ENCODE data around the gene DTNB.

DTNB gene

DNA sequence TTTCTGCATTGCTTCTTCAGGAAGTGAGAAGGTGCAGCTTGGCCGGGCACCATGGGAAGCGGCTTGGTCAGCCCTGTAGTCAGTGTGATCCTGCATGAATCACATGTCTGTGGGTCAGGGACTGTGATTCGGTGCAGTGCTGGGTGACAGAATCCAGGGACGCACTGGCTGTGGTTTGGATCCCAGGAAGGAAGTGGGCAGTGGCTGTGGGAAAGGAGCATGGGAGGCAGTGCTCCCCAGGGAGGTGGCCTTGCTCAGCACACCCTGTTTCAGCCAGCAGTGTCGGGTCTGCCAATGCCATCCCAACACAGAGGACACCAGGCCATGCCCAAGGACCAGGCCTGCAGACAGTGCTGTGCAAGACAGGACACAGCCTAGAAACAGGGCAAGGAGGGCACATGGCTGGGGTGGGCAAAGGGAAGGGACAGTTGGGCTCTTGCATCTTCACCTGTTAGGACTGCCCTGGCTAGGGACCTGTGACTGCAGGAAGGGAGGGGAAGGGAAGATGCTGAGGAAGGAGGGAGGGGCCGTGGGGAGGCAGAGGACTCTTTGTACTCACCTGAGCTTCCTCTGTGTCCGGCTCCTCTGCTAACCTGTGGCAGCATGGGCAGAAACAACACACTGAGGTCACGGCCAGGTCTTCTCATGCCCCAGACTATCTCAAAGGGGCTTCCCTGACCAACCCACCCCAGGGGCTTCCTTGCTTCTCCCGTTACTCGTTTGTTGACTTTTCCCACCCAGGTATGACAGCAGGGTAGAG is 294.5 kb downstream of the DTNB start:
- no peak for DNase-seq

DNA sequence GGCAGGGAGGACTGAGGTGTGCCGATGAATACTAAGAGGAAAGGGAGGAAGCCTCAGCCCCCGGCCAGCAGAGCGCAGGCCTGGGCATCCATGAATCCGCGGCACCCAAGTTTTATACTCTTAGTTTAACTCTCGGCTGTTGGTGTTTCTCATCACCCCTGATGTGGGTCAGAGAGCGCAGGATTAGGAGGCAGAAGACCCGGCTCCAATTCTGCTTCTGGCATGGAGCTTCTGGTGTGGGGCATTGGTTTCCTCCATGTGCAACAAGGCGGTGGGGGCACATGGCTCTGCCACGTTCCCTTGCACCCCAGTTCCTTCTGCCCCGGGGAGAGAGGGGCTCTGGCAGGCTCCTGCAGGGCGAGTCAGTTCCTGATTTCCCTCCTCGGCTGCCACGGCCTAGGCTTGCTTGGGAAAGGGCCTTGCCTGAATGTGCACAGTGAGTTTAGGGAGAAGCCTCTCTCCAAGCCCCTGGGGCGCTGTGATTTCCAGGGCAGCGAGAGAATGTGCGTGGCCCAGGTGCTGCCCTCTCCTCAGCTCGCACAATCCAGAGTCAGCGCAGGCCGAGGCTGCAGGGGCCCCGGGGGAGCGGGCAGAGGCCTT is 295.5 kb downstream of the DTNB start:
- DNase-seq, result no peak

DNA sequence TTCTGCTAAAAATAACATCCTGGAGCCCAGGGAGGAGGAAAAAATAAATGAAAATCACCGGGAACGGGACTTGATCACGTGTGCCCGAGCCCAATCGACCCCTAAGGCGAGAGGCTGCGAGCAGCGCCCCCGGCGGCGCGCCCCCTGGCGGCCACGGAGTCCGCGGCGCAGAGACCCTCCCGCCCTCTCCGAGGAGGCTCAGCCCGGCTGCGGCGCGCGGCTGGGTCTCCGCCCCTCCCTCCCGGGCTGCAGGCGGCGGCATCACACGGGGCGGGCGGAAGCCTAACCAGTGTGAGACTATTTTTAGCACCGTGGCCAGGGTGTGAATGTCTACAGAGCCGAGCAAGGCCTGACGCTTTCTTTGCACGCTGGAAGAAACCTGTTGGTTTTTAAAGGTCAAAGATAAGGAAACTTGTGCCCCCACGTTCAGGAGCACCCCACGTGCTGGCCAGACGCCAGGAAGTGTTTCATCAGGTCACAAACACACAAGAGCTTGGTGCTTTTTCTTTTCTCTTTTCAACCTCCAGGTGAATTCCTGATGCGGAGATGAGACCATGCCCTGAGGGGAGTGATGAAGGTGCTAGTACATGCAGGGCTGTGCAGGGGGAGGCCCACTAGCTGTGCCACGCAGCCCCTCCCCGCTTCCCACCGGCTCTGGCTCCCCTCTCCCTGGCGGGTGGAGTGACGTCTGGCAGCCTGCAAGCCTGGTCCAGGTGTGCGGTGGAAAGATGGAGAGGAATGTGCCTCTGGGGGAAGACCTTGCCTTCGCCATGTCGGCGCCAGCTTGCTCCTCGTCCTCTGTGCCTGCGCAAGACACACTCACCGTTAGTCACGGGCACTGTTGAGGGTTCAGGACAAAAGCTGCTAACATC is 296.4 kb downstream of the DTNB start:
- DNase-seq, result peak; percentile 95

DNA sequence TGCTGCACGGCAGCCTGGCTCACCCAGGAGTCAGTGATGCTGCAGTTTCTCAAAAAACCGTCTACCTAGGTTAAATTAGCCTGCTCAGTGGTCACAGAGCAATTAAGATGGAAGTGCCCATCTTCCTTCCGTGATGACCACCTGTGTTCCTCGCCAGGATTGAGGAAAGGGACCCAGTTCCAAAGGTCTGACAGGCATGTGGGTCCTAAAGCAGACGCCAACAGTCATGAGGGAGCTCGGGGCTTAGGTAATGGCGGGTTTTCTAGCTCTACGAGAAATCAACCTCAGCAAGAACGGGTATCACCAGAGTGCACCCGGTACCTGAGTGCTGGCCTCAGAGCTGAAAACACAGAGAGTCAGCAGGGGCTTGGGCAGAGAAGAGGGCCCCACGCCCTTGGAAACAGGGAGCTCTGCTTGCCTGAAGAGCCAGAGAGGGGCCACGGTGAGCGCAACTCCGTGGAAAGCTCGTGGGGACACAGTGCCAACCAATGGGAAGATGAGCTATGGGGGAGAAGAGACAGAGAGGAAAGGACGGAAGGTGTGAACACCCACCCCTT is 297.3 kb downstream of the DTNB start:
- DNase-seq, result no peak

DNA sequence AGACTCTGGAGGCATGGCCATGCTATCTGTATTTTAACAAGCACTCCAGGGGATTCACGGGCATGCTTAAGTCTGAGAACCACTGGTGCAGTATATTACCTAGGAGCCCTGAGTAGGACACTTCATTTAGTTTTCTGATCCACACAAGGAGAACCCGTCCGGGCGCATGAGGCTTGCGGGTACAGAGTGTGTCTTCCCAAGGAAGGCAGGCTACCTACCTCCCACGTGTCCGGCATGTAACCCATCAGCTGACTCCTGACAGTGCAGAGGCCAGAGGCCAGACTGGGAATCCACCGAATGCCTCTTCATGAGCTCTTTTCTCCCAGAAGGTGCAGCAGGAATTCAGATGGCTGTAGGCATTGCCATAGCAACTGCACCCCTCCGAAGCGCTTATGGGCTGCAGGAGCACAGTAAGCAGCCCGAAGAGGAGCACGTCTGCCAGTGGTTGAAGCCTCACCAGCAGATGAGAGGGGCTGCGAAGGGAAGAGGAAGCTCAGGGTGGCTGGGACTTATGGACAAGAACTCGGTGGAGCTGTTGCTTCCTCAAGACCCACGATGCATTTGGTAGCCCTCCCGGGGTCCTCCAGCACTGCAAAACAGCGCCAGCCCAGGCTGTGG is 297.9 kb downstream of the DTNB start:
- no peak for DNase-seq

DNA sequence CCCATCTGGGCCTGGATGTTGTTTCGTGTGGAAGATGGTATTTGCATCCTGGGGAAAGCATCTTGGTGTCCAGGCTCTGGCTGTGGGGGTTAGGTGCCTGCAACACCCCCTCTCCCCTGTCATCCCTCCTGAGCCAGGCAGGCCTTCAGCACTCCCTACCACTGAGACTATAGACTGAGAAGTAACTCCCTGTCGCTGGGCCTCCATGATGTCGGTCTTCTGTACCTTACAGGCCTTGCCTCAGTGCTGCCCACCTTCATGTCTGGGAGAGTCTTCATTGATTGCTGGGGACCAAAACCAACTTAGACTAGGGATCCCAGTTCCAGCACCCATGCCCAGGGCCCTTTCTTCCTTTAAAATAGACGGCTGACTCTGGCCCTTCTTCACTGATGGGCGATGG is 298.6 kb downstream of the DTNB start:
- DNase-seq, result no peak

DNA sequence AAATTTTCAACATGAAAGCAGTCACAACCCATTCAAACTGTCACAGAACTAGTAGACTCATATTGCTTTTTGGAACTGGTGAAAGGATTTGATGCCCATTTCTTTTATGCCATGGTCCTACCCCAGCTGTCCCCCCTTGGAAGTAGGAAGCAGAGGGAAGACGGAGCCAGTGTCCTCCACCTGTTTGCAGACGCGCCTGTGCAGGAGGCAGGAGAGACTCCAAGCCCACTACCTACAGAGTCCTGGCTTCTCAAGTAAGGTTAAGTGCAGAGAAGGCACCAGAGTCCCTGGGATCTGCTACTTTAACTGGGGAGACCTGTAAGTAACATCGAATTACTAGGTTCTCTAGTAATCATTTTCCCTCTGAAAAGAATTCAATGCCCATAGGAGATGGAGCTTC is 299.0 kb downstream of the DTNB start:
- DNase-seq, result no peak

DNA sequence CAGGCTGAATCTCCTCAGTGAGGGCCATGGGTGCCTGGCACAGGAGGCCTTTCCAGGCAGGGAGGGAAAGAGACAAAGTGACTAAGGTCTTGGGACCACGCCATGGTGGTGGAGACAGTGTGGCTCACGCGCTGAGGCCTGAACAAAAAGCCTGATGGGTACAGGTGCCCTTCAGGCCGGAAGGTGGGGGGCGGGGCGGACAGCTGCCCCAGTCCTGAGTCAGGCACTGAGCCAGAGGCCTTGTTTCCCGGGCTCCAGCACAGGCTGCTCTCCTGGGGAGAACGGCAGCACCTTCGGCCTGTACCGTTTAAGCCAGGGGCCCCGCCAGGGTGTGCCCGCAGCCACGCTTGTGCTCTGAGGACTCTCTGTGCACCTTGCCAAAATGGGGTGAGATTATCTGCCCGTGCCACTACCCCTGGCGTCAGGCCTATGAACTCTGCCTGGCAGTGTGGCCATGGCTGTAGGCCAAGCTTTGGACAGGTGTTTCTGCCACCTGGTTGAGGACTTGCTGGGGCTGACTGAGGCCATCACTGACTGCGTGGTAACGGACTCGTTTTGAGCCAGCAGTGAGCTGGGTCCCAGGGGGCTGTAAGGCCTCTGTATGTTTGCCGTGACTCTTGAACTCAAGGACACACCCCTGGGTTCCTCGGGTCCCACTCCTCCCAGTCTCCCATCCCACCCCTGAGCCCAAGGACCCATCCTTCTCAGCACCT is 300.0 kb downstream of the DTNB start:
- DNase-seq, result no peak

DNA sequence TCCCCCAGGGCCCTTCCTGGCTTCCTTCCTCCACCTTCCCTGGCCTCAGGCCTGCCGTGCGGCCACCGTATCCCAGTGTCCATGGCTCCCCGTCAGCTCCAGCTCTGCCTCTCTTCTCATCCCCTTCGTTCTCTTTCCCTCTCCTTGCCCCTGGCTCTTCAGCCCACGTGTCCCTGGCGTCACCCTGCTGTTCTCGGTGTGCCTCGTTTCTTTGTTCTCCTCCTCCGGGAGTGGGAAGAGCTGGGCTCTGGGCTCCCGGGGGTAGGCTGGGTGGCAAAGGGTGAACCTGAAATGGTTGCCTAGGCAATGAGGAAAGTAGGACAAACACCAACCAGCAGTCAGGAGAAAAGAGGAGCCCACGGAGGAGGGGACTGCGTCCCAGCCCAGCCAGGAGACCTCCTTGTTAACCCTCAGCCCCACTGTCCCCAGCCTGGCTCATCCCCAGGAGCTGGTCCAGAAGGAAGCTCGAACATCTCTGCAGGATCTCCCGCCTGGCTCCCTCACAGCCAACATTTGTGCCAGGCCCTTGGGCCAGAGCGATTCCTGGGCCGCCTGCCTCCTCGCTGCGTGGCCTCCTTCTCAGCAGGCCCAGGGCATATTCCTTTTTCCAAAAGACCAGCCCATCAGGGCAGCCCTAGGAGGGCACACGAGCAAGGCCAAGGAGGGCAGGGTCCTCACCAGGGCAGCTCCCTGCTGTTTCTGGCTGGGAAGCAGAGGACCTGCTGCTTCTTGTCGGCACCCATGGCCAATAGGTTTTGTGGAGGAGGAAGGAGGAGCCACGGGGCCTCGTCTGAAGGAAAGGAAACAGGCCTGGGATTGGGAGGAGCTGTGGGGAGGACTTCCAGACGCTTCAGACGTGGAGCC is 300.7 kb downstream of the DTNB start:
- no peak for DNase-seq

DNA sequence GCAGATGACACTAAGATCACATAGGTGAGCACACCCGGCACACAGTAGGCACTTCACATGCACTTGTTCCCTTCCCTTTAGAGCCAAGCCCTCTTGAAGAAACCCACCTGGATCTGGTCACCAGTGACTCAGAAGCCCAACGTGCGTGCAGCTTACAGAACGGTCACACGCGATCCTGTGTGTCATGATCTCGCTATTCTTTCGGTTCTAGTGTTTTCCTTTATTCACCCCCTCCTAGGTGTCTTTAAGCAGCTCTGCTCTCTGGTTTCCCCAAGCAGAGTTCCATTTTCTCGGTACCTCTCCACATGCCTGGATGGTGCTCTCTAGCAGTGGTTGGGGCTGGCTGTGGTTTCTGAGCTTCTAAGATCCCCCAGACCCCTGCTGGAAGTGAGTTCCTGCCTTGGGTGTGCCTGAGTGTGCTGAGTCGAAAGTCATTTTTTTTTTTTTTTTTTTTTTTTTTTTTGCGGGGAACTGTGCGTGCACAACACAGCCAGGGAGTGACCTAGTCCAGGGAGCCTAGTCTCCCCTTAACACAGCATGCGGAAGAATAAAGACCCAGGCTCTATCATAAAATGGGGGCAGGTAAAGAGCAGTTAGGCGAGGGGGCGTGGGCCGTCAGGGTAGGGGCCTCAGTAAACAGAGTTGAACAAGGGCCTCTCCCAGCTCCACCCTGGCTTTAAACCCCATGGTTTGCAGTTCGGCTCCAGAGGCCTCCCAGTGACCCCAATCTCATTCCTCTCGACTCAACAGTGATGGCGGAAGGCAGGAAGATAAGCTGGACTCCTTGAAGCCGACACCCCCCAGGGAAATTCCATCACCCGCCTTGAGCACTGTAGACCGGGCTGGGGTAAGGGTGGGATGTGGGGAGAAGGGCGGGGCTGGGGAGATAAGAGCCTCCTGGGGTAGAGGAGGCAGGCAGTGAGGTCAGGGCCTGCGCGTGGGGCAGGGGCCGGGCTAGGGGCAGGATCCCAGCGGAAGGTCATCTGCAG is 301.8 kb downstream of the DTNB start:
- no peak for DNase-seq

DNA sequence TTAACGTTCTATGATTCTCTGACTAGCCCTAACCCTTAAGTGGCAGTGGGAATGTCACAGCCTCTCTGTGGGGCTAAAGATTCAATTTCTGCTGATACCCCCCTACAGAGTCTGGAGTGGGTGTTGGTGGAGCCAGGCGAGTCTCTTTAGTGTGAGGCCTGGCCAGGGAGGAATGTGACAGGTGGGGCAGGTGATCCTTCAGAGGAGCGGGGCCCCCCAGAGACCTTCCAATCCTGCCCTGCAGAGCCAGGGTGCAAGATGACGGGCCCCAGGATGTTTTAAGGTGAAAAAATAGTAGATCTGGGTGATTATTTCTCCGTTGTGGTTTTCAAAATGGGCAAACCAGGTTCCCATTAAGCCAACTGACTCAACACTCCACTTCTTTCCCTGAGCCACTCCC is 303.5 kb downstream of the DTNB start:
- no peak for DNase-seq

DNA sequence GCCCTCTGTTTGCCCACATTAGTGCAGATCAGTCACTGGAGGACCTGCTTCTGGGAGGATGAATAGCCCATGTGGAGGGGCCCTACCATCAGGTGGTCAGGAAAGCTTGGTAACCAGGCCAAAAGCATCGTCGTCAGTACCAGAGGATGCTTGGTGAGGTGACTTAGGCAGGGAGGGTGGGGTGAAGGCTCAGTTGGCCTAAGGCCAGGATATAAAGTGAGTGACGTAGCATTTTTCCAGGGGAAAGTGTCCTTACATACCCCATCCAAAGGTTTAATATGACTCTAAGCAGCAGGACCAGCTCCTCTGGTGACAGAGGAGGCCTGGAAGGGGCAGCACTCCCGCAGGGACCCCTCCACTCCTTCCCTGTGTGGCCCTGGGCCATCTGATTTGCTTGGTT is 303.9 kb downstream of the DTNB start:
- DNase-seq, result no peak

DNA sequence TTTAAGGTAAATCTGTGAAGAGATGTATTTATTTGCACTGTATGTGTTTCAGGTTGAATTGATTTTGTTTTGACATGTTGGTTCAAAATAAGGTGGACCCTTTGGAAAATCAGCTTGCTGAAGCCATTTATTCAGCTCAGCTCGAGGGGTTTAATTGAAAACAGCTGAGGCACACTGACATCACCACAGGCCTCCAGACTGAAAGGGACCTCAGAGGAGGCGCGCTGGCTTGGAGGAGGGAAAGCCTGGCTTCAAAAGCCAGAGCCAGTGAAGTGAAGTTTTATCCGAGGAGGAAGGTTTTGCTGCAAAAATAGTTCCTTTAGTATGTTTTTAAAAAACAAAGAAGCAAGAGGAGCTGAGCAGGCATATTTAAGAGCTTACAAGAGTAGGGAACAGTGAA is 304.7 kb downstream of the DTNB start:
- no peak for DNase-seq

DNA sequence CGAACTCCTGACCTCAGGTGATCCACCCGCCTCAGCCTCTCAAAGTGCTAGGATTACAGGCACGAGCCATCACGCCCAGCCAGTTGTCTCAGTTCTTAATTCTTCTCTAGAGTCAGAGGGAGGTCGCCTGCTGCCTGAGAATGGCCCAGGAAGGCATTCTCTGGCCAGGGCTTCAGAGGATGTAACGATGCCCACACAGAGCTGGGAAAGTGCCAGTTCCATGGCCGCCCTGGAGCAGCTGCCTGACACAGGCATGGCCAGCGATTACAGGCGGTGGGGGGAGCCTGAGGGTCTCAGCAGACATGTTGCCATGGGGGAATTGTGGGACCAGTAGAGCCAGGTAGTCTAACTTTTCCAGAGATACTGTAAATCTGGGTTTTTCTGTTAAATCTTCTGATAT is 306.1 kb downstream of the DTNB start:
- DNase-seq, result no peak

DNA sequence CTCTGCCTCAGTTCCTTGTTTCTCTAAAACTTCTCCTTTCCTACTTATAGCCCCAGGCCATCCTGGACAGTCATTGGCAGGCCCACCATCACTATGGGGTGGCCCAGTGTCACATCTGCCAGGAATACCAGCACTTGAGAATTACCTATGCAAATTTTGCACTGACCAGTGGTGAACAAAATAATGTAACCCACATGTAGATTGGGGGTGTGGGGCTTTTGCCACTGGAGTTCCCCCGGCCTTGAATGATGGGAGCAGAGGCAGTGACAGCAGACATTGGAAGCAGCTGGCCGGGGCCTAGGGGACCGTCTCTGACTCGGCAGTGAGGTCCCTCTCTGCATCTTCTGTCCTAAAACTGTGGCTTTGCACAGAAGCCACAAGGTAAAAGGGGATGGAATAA is 306.7 kb downstream of the DTNB start:
- DNase-seq, result no peak

DNA sequence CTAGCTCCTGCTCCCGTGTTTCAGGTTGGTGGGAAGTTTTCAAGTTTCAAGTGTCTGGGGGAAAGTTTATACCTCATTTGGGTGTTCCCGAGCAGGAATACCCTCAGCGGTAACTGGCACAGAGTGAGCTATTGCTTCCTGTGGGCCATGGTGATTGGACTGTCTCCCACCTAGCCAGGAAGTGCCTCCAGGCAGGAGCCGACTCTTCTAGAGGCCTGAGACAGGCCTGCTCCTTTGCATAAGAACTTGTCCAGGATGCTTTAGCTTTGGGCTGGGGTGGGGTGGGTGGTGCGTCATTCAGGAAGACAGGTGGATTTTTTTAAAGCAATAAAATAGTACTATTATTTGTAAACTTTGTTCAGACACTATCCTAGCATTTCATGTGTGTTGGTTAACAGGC is 308.1 kb downstream of the DTNB start:
- no peak for DNase-seq

DNA sequence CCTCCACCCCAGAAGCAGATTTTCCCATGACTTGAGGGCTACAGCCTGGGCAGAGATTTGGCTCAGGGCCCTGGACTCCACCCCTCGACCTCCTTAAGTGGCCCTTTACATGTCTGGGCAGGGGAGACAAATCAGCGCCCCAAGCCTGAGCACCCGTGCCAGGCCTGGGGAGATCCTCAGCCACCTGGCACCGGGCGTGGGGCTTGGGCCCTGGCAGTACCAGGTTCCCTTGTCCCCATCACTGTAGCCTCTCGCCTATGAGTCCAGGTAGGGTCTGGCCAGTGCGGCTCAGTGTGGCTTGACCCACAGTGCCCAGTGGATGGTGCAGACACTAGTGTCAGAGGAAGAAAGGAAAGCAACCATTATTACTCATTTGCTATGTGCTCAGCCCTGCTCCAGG is 309.6 kb downstream of the DTNB start:
- DNase-seq, result no peak

DNA sequence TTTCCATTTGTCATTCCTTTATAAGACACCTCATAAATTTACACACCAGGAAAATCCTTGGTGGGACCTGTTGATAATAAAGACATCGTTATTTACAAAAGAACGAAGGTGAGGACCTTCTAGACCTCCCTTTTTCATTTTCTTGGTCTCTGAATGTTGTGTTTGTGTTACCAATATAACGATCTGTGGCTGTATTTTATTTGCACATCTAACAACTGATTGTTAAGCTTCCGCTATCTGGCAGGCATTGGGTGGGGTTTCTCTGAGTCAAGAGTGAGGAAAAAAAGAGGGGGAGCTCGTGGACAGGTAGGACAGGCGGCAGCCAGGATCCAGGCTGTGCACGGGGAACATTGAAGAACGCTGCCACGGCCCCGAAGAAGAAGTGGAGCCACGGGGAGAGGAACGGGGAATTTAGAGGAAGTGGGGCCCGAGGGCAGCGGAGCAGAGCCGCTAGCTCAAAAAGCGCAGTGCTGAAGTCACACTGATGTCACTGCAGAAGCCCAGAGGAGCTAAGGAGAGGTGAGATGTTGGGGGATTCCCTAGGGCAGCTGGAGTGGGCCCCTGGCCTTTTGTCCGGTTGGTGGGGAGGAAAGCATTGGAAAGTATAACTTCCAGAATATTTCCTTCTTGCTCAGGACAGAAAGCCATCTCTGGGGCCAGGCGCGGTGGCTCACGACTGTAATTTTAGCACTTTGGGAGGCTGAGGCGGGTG is 310.8 kb downstream of the DTNB start:
- DNase-seq, result peak; percentile 76

DNA sequence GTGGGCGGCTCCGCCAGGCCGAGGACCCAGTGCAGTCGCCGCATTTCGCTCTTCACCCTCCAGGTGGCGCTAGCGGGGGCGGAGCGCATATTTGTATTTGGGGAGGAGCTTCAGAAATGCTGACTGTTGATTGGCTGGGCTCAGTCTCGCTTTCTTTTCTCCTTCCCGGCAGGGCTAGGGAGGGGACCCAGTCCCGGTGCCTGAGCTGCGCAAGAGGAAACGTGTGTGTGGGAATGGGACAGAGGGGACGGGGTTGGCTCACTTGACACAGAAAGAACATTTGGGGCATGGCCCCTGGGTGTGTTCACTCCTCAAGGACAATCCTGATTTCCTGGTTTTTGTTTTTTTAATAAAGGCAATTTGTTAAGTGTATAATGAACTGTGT is 311.3 kb downstream of the DTNB start:
- DNase-seq, result peak; percentile 95
